ENCODE data around the gene ACSBG1.
"Not testable (repeated sequence)": the region's sequence is repeated elsewhere in the genome, so short reads cannot be mapped to it uniquely, and the experiment has no call there.

The ACSBG1 gene

DNA sequence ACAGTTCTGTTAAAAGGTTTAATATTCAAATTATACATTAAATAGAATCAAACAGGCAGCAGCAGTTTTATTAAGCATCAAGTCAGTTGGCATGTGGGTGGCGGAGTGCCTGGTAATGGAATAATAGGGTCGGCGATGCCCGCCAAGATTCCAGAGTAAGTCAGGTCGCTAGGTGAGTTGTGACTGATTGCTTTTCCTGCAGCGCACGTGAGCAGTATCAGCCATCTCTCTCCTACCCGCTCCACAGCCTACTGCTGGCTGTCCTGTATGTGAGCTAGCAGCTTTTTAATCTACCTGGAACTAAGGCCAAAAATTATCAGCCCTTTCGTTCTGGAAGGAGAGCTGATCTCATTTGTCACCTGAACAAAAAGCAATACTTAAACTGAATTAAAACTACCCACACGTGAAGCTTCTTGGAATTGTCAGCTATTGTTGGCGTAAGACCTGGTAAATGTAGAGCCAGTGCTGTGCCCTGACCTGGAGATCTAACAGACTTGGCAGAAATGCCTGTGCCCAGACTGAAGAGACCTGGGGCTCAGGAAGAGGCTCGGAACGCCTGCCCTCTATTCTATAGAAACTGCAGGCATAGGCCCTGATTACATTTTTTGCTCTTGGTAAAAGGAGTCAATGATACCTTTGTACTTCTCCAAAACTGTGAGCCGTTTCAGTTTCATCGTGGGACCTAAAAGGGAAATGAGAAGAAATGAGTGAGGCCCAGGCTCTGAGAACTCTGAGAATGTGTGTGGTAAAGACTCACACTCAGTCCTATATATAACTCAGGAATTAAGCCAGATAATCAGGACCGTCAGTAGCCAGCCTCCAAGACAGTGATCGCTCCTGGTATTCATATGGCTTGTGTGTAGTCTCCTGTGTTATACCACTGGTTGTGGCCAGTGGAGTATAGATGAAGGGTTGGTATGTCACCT is 63.3 kb downstream of the ACSBG1 start:
- Histone ChIP-seq H3K27ac (no peak overlapping the region), H3K9me3 (peaks cover 3% of the 10 kb centered on the region; the same call in 1 of the 2 replicates), H3K4me1 (peaks cover 36% of the 10 kb centered on the region), H3K9ac (no peak overlapping the region), H3K36me3 (peaks cover 61% of the 10 kb centered on the region), H3K27me3 (no peaks in the 10 kb centered on the region), H3K4me2 (no peak overlapping the region), H4K20me1 (no peaks in the 10 kb centered on the region), H3K4me3 (no peak overlapping the region)
- TF ChIP-seq Cebpa-rat (IDR thresholded peaks at IDR 0.05), result no peak

GRCh38 chr15:78168608-78169007 is 65.8 kb downstream of the ACSBG1 start:
- H3K36me3 ChIP-seq, result peaks cover 82% of the 10 kb centered on the region
- no peaks in the 10 kb centered on the region for H4K20me1 ChIP-seq
- no peak overlapping the region for H3K9ac ChIP-seq
- no peak overlapping the region for H3K27ac ChIP-seq
- no peaks in the 10 kb centered on the region for H3K27me3 ChIP-seq
- no peak for TF ChIP-seq Cebpa-rat (IDR thresholded peaks at IDR 0.05)
- peaks cover 16% of the 10 kb centered on the region for H3K4me1 ChIP-seq
- H3K9me3 ChIP-seq, result peaks cover 3% of the 10 kb centered on the region; the same call in 1 of the 2 replicates
- H3K4me3 ChIP-seq, result no peak overlapping the region
- no peak overlapping the region for H3K4me2 ChIP-seq

DNA sequence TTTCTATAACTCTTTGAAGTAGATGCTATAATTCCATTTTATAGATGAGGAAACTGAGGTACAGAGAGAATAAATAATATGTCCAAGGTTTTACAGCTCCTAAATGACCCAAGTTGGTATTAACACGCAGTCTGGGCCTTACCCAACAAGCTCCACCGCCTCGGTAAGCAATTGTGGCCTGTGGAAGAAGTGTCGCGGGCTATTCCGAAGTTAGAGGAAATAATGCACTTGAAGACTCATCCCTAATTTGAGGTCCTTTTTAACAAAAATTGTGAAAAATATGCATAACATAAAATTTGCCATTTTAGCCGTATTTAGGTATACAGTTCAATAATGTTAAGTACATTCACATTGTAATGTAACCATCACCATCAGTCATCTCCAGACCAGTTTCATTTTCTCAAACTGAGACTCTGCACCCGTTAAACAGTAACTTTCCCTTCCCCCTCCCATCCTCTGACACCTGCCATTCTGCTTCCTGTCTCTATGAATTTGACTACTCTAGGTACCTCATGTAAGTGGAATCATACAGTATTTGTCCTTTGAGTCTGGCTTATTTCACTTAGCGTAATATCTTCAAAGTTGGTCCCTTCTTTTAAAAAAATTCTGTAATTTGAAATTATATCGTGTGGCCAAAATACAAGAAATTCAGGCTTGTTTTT is 67.0 kb downstream of the ACSBG1 start:
- Histone ChIP-seq H3K4me3 (no peak overlapping the region), H3K4me2 (no peak overlapping the region), H3K9ac (no peak overlapping the region), H3K9me3 (peaks cover 3% of the 10 kb centered on the region; the same call in 1 of the 2 replicates), H3K27me3 (no peaks in the 10 kb centered on the region), H3K4me1 (0 out of 2 replicates have a peak, but pooled peaks cover 4% of the 10 kb centered on the region), H4K20me1 (no peaks in the 10 kb centered on the region), H3K36me3 (peaks cover 88% of the 10 kb centered on the region), H3K27ac (no peak overlapping the region)
- TF ChIP-seq Cebpa-rat (IDR thresholded peaks at IDR 0.05), result no peak

GRCh38 chr15:78164010-78164409 is 70.4 kb downstream of the ACSBG1 start:
- H3K9ac ChIP-seq, result no peak overlapping the region
- H4K20me1 ChIP-seq, result no peaks in the 10 kb centered on the region
- peaks cover 91% of the 10 kb centered on the region for H3K36me3 ChIP-seq
- no peaks in the 10 kb centered on the region for H3K9me3 ChIP-seq
- H3K4me2 ChIP-seq, result no peak overlapping the region
- no peaks in the 10 kb centered on the region for H3K4me1 ChIP-seq
- H3K27me3 ChIP-seq, result no peaks in the 10 kb centered on the region
- no peak for TF ChIP-seq Cebpa-rat (IDR thresholded peaks at IDR 0.05)
- no peak overlapping the region for H3K27ac ChIP-seq
- H3K4me3 ChIP-seq, result no peak overlapping the region

GRCh38 chr15:78162038-78162437 is 72.3 kb downstream of the ACSBG1 start:
- H4K20me1 ChIP-seq, result no peaks in the 10 kb centered on the region
- no peaks in the 10 kb centered on the region for H3K27me3 ChIP-seq
- H3K9me3 ChIP-seq, result no peaks in the 10 kb centered on the region
- no peak for TF ChIP-seq Cebpa-rat (IDR thresholded peaks at IDR 0.05)
- H3K4me2 ChIP-seq, result no peak overlapping the region
- no peak overlapping the region for H3K27ac ChIP-seq
- no peaks in the 10 kb centered on the region for H3K4me1 ChIP-seq
- peaks cover 86% of the 10 kb centered on the region for H3K36me3 ChIP-seq
- no peak overlapping the region for H3K4me3 ChIP-seq
- no peak overlapping the region for H3K9ac ChIP-seq

DNA sequence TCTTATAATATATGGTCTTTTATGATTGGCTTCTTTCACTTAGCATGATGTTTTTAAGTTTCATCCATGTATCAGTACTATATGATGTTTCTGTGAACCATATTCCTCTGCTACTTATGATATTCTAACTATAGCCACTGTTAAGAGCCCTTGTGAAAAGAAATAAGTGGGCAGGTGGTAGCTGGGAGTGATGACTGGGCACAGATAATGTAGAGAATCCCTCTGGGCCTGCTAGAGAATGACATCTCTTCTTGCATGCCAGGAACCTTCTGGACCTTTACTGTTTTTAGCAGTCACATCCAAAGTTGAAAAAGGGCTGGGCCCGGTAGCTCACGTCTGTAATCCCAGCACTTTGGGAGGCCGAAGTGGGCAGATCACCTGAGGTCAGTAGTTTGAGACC is 75.0 kb downstream of the ACSBG1 start:
- Histone ChIP-seq H3K9ac (no peak overlapping the region), H3K4me3 (no peak overlapping the region), H3K36me3 (peaks cover 72% of the 10 kb centered on the region), H3K4me2 (no peak overlapping the region), H3K27me3 (no peaks in the 10 kb centered on the region), H3K9me3 (no peaks in the 10 kb centered on the region), H3K27ac (no peak overlapping the region), H4K20me1 (peaks cover 15% of the 10 kb centered on the region), H3K4me1 (no peaks in the 10 kb centered on the region)
- TF ChIP-seq Cebpa-rat (IDR thresholded peaks at IDR 0.05), result no peak

DNA sequence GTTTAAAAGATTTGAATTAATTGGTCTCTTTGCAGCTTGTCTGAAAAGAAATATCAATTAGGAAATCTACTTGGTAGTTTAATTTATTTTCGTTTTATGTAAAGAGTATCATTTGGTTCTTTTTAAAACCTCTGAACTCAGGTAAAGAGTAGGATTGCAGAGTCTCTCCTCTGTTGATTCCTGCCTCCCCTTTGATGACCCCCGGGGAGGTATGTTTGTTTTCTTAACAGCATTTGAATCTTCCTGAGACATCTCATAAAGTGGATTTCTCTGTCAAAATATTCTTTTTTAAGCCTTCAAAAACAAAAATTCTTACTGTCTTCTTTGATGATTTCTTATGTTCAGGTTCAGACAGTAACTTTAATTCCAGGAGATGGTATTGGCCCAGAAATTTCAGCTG is 77.2 kb downstream of the ACSBG1 start:
- Histone ChIP-seq H3K27me3 (no peaks in the 10 kb centered on the region), H3K4me3 (no peak overlapping the region), H3K9ac (no peak overlapping the region), H4K20me1 (peaks cover 30% of the 10 kb centered on the region), H3K4me1 (no peaks in the 10 kb centered on the region), H3K27ac (no peak overlapping the region), H3K4me2 (no peak overlapping the region), H3K36me3 (peaks cover 64% of the 10 kb centered on the region), H3K9me3 (no peaks in the 10 kb centered on the region)
- TF ChIP-seq Cebpa-rat (IDR thresholded peaks at IDR 0.05), result no peak

- no peak overlapping the region for H3K4me2 ChIP-seq
- H3K4me1 ChIP-seq, result no peaks in the 10 kb centered on the region
- no peaks in the 10 kb centered on the region for H3K27me3 ChIP-seq
- H4K20me1 ChIP-seq, result peaks cover 31% of the 10 kb centered on the region
- H3K9ac ChIP-seq, result no peak overlapping the region
- no peaks in the 10 kb centered on the region for H3K9me3 ChIP-seq
- H3K36me3 ChIP-seq, result peaks cover 58% of the 10 kb centered on the region
- no peak overlapping the region for H3K4me3 ChIP-seq
- TF ChIP-seq Cebpa-rat (IDR thresholded peaks at IDR 0.05), result no peak
- H3K27ac ChIP-seq, result no peak overlapping the region
Observed at GRCh38 chr15:78156653-78157052, 77.7 kb downstream of the ACSBG1 start.

- peaks cover 43% of the 10 kb centered on the region for H4K20me1 ChIP-seq
- no peak overlapping the region for H3K4me3 ChIP-seq
- H3K4me2 ChIP-seq, result no peak overlapping the region
- no peaks in the 10 kb centered on the region for H3K27me3 ChIP-seq
- no peak overlapping the region for H3K9ac ChIP-seq
- H3K4me1 ChIP-seq, result peaks cover 8% of the 10 kb centered on the region
- H3K36me3 ChIP-seq, result peaks cover 46% of the 10 kb centered on the region
- H3K27ac ChIP-seq, result no peak overlapping the region
- no peaks in the 10 kb centered on the region for H3K9me3 ChIP-seq
- TF ChIP-seq Cebpa-rat (IDR thresholded peaks at IDR 0.05), result no peak
Observed at GRCh38 chr15:78155355-78155939, 78.9 kb downstream of the ACSBG1 start.

DNA sequence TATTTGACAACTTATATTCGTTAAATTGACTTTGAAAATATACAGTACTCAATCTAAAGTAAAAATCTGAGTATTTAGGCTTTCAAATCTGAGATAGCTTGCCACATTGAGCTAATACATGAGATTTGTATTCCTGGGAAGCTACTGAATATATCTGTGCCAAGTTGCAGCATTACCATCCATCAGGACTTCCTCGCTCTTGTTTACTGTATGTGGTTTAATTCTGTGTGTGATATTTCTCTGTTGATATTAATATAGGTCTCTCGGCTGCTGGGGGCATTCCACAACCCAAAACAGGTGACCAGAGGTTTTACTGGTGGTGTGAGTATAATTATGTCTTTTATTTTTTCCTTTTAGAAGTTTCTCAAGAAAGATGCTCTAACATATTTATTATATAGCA is 79.4 kb downstream of the ACSBG1 start:
- TF ChIP-seq Cebpa-rat (IDR thresholded peaks at IDR 0.05), result no peak

DNA sequence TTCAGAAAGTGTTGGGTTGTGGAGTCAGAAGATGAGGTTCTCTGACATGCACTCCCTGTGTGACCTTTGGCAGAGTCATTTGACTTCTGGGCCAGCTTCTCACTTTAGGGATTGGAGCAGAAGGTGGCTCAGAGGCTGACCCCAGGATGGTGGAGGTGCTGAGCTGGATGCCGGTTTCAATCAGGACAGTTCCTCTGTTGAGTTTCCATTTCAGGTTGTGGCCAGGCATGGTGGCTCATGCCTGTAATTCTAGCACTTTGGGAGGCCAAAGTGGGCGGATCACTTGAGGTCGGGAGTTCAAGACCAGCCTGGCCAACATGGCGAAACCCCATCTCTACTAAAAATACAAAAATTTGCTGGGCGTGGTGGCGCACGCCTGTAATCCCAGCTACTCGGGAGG is 83.3 kb downstream of the ACSBG1 start:
- peaks cover 48% of the 10 kb centered on the region for H4K20me1 ChIP-seq
- H3K27ac ChIP-seq, H3K9me3 ChIP-seq, H3K27me3 ChIP-seq, H3K9ac ChIP-seq, H3K4me3 ChIP-seq: not testable (repeated sequence)
- H3K4me1 ChIP-seq, result peaks cover 30% of the 10 kb centered on the region
- 0 out of 2 replicates have a peak overlapping the region, but pooled peaks have one; percentile 93 for H3K4me2 ChIP-seq
- H3K36me3 ChIP-seq, result peaks cover 18% of the 10 kb centered on the region; the same call in 1 of the 2 replicates

More for the DNA sequence above, 79.4 kb downstream of the ACSBG1 start:
- Histone ChIP-seq H4K20me1 (peaks cover 48% of the 10 kb centered on the region), H3K4me2 (no peak overlapping the region), H3K27me3 (no peaks in the 10 kb centered on the region), H3K4me3 (no peak overlapping the region), H3K4me1 (peaks cover 13% of the 10 kb centered on the region), H3K36me3 (peaks cover 42% of the 10 kb centered on the region), H3K9me3 (no peaks in the 10 kb centered on the region), H3K9ac (no peak overlapping the region), H3K27ac (no peak overlapping the region)

Measured in BLaER1 (cell line).